Putamen (tissue), 1 donor: ENCODE results near the gene ZNF587.
"Not testable (repeated sequence)": the region's sequence is repeated elsewhere in the genome, so short reads cannot be mapped to it uniquely, and the experiment has no call there.

Experiments used
- DNase-seq: peaks from one replicate; pipeline ENCODE4 v3.0.0-alpha.2; 2016; ENCODE audit warnings: low spot score

Gene ZNF587

GRCh38 chr19:57849666-57850473 is at the start of gene ZNF587:
TSS of gene ZNF587 (plus strand) at chr19:57849859. CDS start at chr19:57850039, 180 bp downstream.
- peak; percentile 88 for DNase-seq

- no peak for DNase-seq
Observed at GRCh38 chr19:57800696-57801095, 49.0 kb upstream of the ZNF587 start.

GRCh38 chr19:57802269-57802668 is 47.4 kb upstream of the ZNF587 start:
- no peak for DNase-seq

GRCh38 chr19:57803265-57803593 is 46.4 kb upstream of the ZNF587 start:
- DNase-seq = no peak

GRCh38 chr19:57803594-57804325 is 45.9 kb upstream of the ZNF587 start:
- no peak for DNase-seq

- DNase-seq = no peak
Observed at GRCh38 chr19:57807541-57807940, 42.1 kb upstream of the ZNF587 start.

- DNase-seq = not testable (repeated sequence)
Observed at GRCh38 chr19:57810410-57811295, 39.0 kb upstream of the ZNF587 start.

GRCh38 chr19:57812226-57812625 is 37.4 kb upstream of the ZNF587 start:
- no peak for DNase-seq

- not testable (repeated sequence) for DNase-seq
Observed at GRCh38 chr19:57812975-57813820, 36.5 kb upstream of the ZNF587 start.

- no peak for DNase-seq
Observed at GRCh38 chr19:57813919-57814504, 35.6 kb upstream of the ZNF587 start.

- DNase-seq = peak; percentile 94
Observed at GRCh38 chr19:57814505-57815246, 35.0 kb upstream of the ZNF587 start, which contains the start of gene ZNF552. TSS of gene ZNF552 (minus strand) at chr19:57814913. CDS start at chr19:57814743, 170 bp downstream.

GRCh38 chr19:57815247-57816075 is 34.2 kb upstream of the ZNF587 start:
- DNase-seq = no peak

GRCh38 chr19:57816652-57817051 is 33.0 kb upstream of the ZNF587 start:
- DNase-seq = no peak

GRCh38 chr19:57817976-57818375 is 31.7 kb upstream of the ZNF587 start:
- no peak for DNase-seq

- no peak for DNase-seq
Observed at GRCh38 chr19:57818378-57818777, 31.3 kb upstream of the ZNF587 start.

GRCh38 chr19:57819475-57820148 is 30.0 kb upstream of the ZNF587 start:
- peak; percentile 90 for DNase-seq

- no peak for DNase-seq
Observed at GRCh38 chr19:57820599-57820998, 29.1 kb upstream of the ZNF587 start.

- not testable (repeated sequence) for DNase-seq
Observed at GRCh38 chr19:57821095-57821494, 28.6 kb upstream of the ZNF587 start.

GRCh38 chr19:57821501-57821900 is 28.2 kb upstream of the ZNF587 start:
- not testable (repeated sequence) for DNase-seq
